Gastroesophageal sphincter (tissue), 4 donors: ENCODE results near the gene NFIA. TPM values are rescaled to one million over a fixed set of nuclear protein-coding genes. Genes with fewer than 3 reads are reported as not detected.

Experiments used
- ATAC-seq: fragments of 150-250 bp; one replicate; pipeline ENCODE4 v1.9.1; 2016; ENCODE audit warnings: mild to moderate bottlenecking, moderate library complexity
- H3K27ac ChIP-seq, 4 donors: fragments of 200-600 bp; sonication (generic) in 3 of 4; 1 replicate in 3 of 4; 2 replicates in 1 of 4; pipeline ENCODE4 v1.5.1; 2016 to 2019
- H3K27me3 ChIP-seq: fragments of 200-600 bp; sonication (generic); one replicate; pipeline ENCODE4 v1.5.1; 2019
- H3K36me3 ChIP-seq, 2 donors: fragments of 200-600 bp; sonication (generic); one replicate each; pipeline ENCODE4 v1.5.1; 2019; ENCODE audit warnings: control low read depth in 1 of 2
- H3K4me1 ChIP-seq, 3 donors: fragments of 200-600 bp; sonication (generic); 1 replicate in 2 of 3; 2 replicates in 1 of 3; pipeline ENCODE4 v1.5.1; 2016 to 2019; ENCODE audit warnings: control low read depth in 2 of 3
- H3K4me3 ChIP-seq, 2 donors: fragments of 200-600 bp; sonication (generic); one replicate each; pipeline ENCODE4 v1.5.1; 2019; ENCODE audit warnings: mild to moderate bottlenecking in 1 of 2, moderate library complexity in 1 of 2
- H3K9me3 ChIP-seq, 3 donors: fragments of 200-600 bp; sonication (generic); one replicate each; pipeline ENCODE4 v1.5.1; 2017 to 2019; ENCODE audit warnings: control low read depth in 2 of 3
- CTCF ChIP-seq, 4 experiments: fragments of 200-600 bp in 2 of 4; fragments of 450-650 bp in 2 of 4; sonication (generic) in 1 of 4; IDR thresholded peaks; one replicate each; pipeline ENCODE4 v1.5.1; 2017 to 2019; ENCODE audit warnings: antibody characterized with exemption in 4 of 4, mild to moderate bottlenecking in 2 of 4, moderate library complexity in 2 of 4
- EP300 ChIP-seq: sonication (generic); formaldehyde crosslinking; IDR thresholded peaks from one replicate; pipeline ENCODE4 v1.6.1; 2017; ENCODE audit warnings: antibody characterized with exemption, mild to moderate bottlenecking
- POLR2A ChIP-seq, 2 donors: fragments of 450-650 bp; IDR thresholded peaks; one replicate each; pipeline ENCODE4 v1.6.1; 2017; ENCODE audit warnings: antibody characterized with exemption in 2 of 2, mild to moderate bottlenecking in 2 of 2, moderate library complexity in 1 of 2
- POLR2AphosphoS5 ChIP-seq: sonication (generic); formaldehyde crosslinking; IDR thresholded peaks from one replicate; pipeline ENCODE4 v1.6.1; 2017; ENCODE audit warnings: antibody characterized with exemption
- WGBS, 2 donors: methylation state at CpG; one replicate each; pipeline ENCODE4 v1.1.5; 2018; ENCODE audit warnings: low coverage in 1 of 2; 5-methylcytosine and 5-hydroxymethylcytosine counted together
- total RNA-seq, 4 donors: library from RNA; depleted of rRNA; stranded (reverse); fragments of >200 nt; gene quantifications; one replicate each; pipeline ENCODE4 v1.1.0, GENCODE V29; 2016

NFIA gene
- total RNA-seq, 4 donors from 2014 or later: 123 to 205 (median 149) TPM

GRCh38 chr1:61315011-61315410, 232.7 kb downstream of the NFIA start:
- TF ChIP-seq POLR2A (IDR thresholded peaks at IDR 0.05): no peak
- no peak for TF ChIP-seq POLR2AphosphoS5
- TF ChIP-seq CTCF (IDR thresholded peaks at IDR 0.05): no peak
- TF ChIP-seq EP300: no peak
- Histone ChIP-seq H3K4me3 (no peak overlapping the region), H3K36me3 (peaks cover 0 to 6% of the 10 kb centered on the region in 2 donors), H3K9me3 (no peaks in the 10 kb centered on the region), H3K27ac (peak overlapping the region in 1 of 4 donors; percentile 64), H3K4me1 (peaks cover 11 to 44% (median 13%) of the 10 kb centered on the region in 3 donors), H3K27me3 (no peaks in the 10 kb centered on the region)
- no peak for ATAC-seq
- WGBS, 2 donors: 68 to 88% methylated on average over 3 to 4 of the region's 4 CpGs

- 71 to 95% methylated on average over 3 to 7 of the region's 7 CpGs for WGBS, 2 donors
- Histone ChIP-seq H3K4me1 (peaks cover 13 to 58% (median 14%) of the 10 kb centered on the region in 3 donors), H3K27ac (peak overlapping the region in 3 of 4 donors; percentile 64 to 83 (median 65)), H3K9me3 (no peaks in the 10 kb centered on the region), H3K27me3 (no peaks in the 10 kb centered on the region), H3K36me3 (peaks cover 0 to 6% of the 10 kb centered on the region in 2 donors), H3K4me3 (no peak overlapping the region)
- no peak for ATAC-seq
- TF ChIP-seq EP300 (no peak), POLR2A (IDR thresholded peaks at IDR 0.05) (no peak), POLR2AphosphoS5 (no peak), CTCF (IDR thresholded peaks at IDR 0.05) (no peak)
Measured at GRCh38 chr1:61316493-61316892, 234.1 kb downstream of the NFIA start.

- Histone ChIP-seq H3K27ac (peak overlapping the region; percentile 73 to 95 (median 80)), H3K9me3 (no peaks in the 10 kb centered on the region), H3K36me3 (peaks cover 0 to 1% of the 10 kb centered on the region in 2 donors), H3K4me1 (peaks cover 13 to 70% (median 14%) of the 10 kb centered on the region in 3 donors), H3K4me3 (peak overlapping the region; percentile 17 to 20), H3K27me3 (no peaks in the 10 kb centered on the region)
- TF ChIP-seq EP300 (no peak), POLR2AphosphoS5 (peak; percentile 82), POLR2A (IDR thresholded peaks at IDR 0.05) (peak in 1 of 2 donors; percentile 14), CTCF (IDR thresholded peaks at IDR 0.05) (no peak)
- ATAC-seq: peak; percentile 94
- WGBS, 2 donors: 7 to 21% methylated on average over 7 to 8 of the region's 8 CpGs
Measured at GRCh38 chr1:61318319-61319125, 236.2 kb downstream of the NFIA start.

- Histone ChIP-seq H3K4me1 (peaks cover 13 to 89% (median 18%) of the 10 kb centered on the region in 3 donors), H3K9me3 (no peaks in the 10 kb centered on the region), H3K27me3 (no peaks in the 10 kb centered on the region), H3K4me3 (no peak overlapping the region), H3K36me3 (no peaks in the 10 kb centered on the region), H3K27ac (peak overlapping the region in 2 of 4 donors; percentile 78 to 83)
- TF ChIP-seq EP300: no peak
- no peak for TF ChIP-seq POLR2AphosphoS5
- no peak for TF ChIP-seq CTCF (IDR thresholded peaks at IDR 0.05)
- no peak for TF ChIP-seq POLR2A (IDR thresholded peaks at IDR 0.05)
- no peak for ATAC-seq
- 38 to 66% methylated on average over 2 of the region's 2 CpGs for WGBS, 2 donors
Measured at GRCh38 chr1:61320575-61320974, 238.2 kb downstream of the NFIA start.
